HEK293 (cell line): ENCODE measurements around the gene TAF15.

ENCODE experiments used
- CTCF ChIP-seq: fragments of 450-650 bp; formaldehyde crosslinking; IDR thresholded peaks from 2 replicates; pipeline ENCODE4 v1.5.1; 2016; ENCODE audit warnings: missing biosample characterization, missing genetic modification characterization
- ZFP3 ChIP-seq: fragments of 450-650 bp; formaldehyde crosslinking; IDR thresholded peaks from 2 replicates; pipeline ENCODE4 v1.5.1; 2016; ENCODE audit warnings: low read depth, missing biosample characterization, missing genetic modification characterization
- ZNF24 ChIP-seq: fragments of 450-650 bp; formaldehyde crosslinking; IDR thresholded peaks from 2 replicates; pipeline ENCODE4 v1.5.1; 2016; ENCODE audit warnings: missing biosample characterization, missing genetic modification characterization
- ZNF660 ChIP-seq: fragments of 450-650 bp; IDR thresholded peaks from 2 replicates; pipeline ENCODE4 v1.5.1; 2018; ENCODE audit warnings: missing biosample characterization, mild to moderate bottlenecking, missing genetic modification characterization
- ZNF785 ChIP-seq: fragments of 450-650 bp; formaldehyde crosslinking; IDR thresholded peaks from 2 replicates; pipeline ENCODE4 v1.5.1; 2016; ENCODE audit warnings: missing biosample characterization, missing genetic modification characterization

DNA sequence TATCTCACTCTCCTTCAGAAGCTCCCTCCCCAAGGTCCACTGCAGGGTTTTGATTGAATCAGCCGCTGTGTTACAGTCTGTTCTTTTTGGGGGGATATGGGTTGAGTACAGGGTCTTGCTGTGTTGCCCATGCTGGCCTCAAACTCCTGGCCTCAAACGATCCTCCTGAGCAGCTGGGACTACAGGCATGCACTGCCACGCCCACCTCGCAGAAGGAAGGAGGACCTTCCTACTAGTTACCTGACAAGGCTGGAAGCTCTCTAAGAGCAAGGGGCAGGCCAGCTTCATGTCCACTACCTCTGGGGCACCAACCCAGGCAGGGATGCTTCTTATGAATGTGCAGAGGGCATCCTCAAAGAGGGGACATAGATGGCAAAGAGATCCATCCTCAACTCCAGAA is 11.9 kb upstream of the TAF15 start:
- no peak for TF ChIP-seq ZNF24
- TF ChIP-seq ZFP3 = no peak
- TF ChIP-seq ZNF660 = no peak
- TF ChIP-seq ZNF785 (tag by site-specific recombination) = no peak
- TF ChIP-seq CTCF (tag by site-specific recombination) = no peak
